Fibroblast of skin of left quadriceps (primary cell): ENCODE measurements around the gene CELF4.

Experiments used
- DNase-seq, 2 experiments: peaks; one replicate each; pipeline ENCODE4 v3.0.0-alpha.2; 2013; ENCODE audit warnings: low read depth in 2 of 2

CELF4 gene

GRCh38 chr18:37318360-37319355 is 246.9 kb downstream of the CELF4 start:
- DNase-seq = no peak

GRCh38 chr18:37317486-37317885 is 248.1 kb downstream of the CELF4 start:
- no peak for DNase-seq

GRCh38 chr18:37316468-37316867 is 249.1 kb downstream of the CELF4 start:
- DNase-seq = no peak

- no peak for DNase-seq
Measured at GRCh38 chr18:37315935-37316334, 249.7 kb downstream of the CELF4 start.

- DNase-seq = no peak
Measured at GRCh38 chr18:37314534-37314933, 251.1 kb downstream of the CELF4 start.

GRCh38 chr18:37313624-37314023 is 252.0 kb downstream of the CELF4 start:
- no peak for DNase-seq

GRCh38 chr18:37309861-37310260 is 255.7 kb downstream of the CELF4 start:
- no peak for DNase-seq

- no peak for DNase-seq
Measured at GRCh38 chr18:37309059-37309458, 256.5 kb downstream of the CELF4 start.

GRCh38 chr18:37307181-37307580 is 258.4 kb downstream of the CELF4 start:
- DNase-seq = no peak

- no peak for DNase-seq
Measured at GRCh38 chr18:37306432-37306831, 259.2 kb downstream of the CELF4 start.

GRCh38 chr18:37305066-37305465 is 260.5 kb downstream of the CELF4 start:
- DNase-seq = no peak

- no peak for DNase-seq
Measured at GRCh38 chr18:37304012-37304680, 261.5 kb downstream of the CELF4 start.

- no peak for DNase-seq
Measured at GRCh38 chr18:37303009-37303408, 262.6 kb downstream of the CELF4 start.

GRCh38 chr18:37302519-37302918 is 263.1 kb downstream of the CELF4 start:
- DNase-seq = no peak

GRCh38 chr18:37299471-37300304 is 265.9 kb downstream of the CELF4 start:
- peak; percentile 96 to 97 for DNase-seq

- no peak for DNase-seq
Measured at GRCh38 chr18:37298816-37299215, 266.8 kb downstream of the CELF4 start.

GRCh38 chr18:37297106-37297505 is 268.5 kb downstream of the CELF4 start:
- no peak for DNase-seq

- DNase-seq = no peak
Measured at GRCh38 chr18:37294951-37295350, 270.6 kb downstream of the CELF4 start.

- no peak for DNase-seq
Measured at GRCh38 chr18:37293359-37293758, 272.2 kb downstream of the CELF4 start.

GRCh38 chr18:37289423-37289822 is 276.2 kb downstream of the CELF4 start:
- no peak for DNase-seq

GRCh38 chr18:37287601-37288000 is 278.0 kb downstream of the CELF4 start:
- no peak for DNase-seq

GRCh38 chr18:37286801-37287200 is 278.8 kb downstream of the CELF4 start:
- DNase-seq = no peak
